Measurements from ENCODE around the gene LRRC55. TPM values are rescaled to one million over a fixed set of nuclear protein-coding genes. Genes with fewer than 3 reads are reported as not detected.
"Not testable (repeated sequence)": the region's sequence is repeated elsewhere in the genome, so short reads cannot be mapped to it uniquely, and the experiment has no call there.

The LRRC55 gene
- polyA plus RNA-seq, 3 donors, result 5.6 to 6.4 (median 6.4) TPM

- no peak for DNase-seq (ENCODE audit: low read depth in 3 of 3, low spot score in 2 of 3)
Measured at GRCh38 chr11:57160665-57161064, 21.1 kb upstream of the LRRC55 start.

- no peak for DNase-seq (ENCODE audit: low read depth in 3 of 3, low spot score in 2 of 3)
Measured at GRCh38 chr11:57161351-57161750, 20.4 kb upstream of the LRRC55 start.

- no peak for DNase-seq (ENCODE audit: low read depth in 3 of 3, low spot score in 2 of 3)
Measured at GRCh38 chr11:57162179-57162898, 19.4 kb upstream of the LRRC55 start.

- no peak for DNase-seq (ENCODE audit: low read depth in 3 of 3, low spot score in 2 of 3)
Measured at GRCh38 chr11:57163160-57163868, 18.4 kb upstream of the LRRC55 start.

- no peak for DNase-seq (ENCODE audit: low read depth in 3 of 3, low spot score in 2 of 3)
Measured at GRCh38 chr11:57164317-57164716, 17.4 kb upstream of the LRRC55 start.

GRCh38 chr11:57167125-57167846, 14.5 kb upstream of the LRRC55 start:
- no peak for DNase-seq (ENCODE audit: low read depth in 3 of 3, low spot score in 2 of 3)

GRCh38 chr11:57169732-57170313, 11.9 kb upstream of the LRRC55 start:
- DNase-seq (ENCODE audit: low read depth in 3 of 3, low spot score in 2 of 3), result not testable (repeated sequence)

- DNase-seq (ENCODE audit: low read depth in 3 of 3, low spot score in 2 of 3), result no peak
Measured at GRCh38 chr11:57172031-57172430, 9.7 kb upstream of the LRRC55 start.

GRCh38 chr11:57174656-57175055, 7.1 kb upstream of the LRRC55 start:
- DNase-seq (ENCODE audit: low read depth in 3 of 3, low spot score in 2 of 3), result no peak

GRCh38 chr11:57175478-57175877, 6.3 kb upstream of the LRRC55 start:
- no peak for DNase-seq (ENCODE audit: low read depth in 3 of 3, low spot score in 2 of 3)

- no peak for DNase-seq (ENCODE audit: low read depth in 3 of 3, low spot score in 2 of 3)
Measured at GRCh38 chr11:57178334-57178733, 3.4 kb upstream of the LRRC55 start.

- DNase-seq (ENCODE audit: low read depth in 3 of 3, low spot score in 2 of 3), result no peak
Measured at GRCh38 chr11:57179681-57180080, 2.1 kb upstream of the LRRC55 start.

- no peak for DNase-seq (ENCODE audit: low read depth in 3 of 3, low spot score in 2 of 3)
Measured at GRCh38 chr11:57180081-57180561, 1.6 kb upstream of the LRRC55 start.

GRCh38 chr11:57180964-57181363, 789 bp upstream of the LRRC55 start:
- DNase-seq (ENCODE audit: low read depth in 3 of 3, low spot score in 2 of 3), result no peak

- no peak for DNase-seq (ENCODE audit: low read depth in 3 of 3, low spot score in 2 of 3)
Measured at GRCh38 chr11:57182896-57183295, 1.1 kb downstream of the LRRC55 start.

GRCh38 chr11:57190548-57190947, 8.8 kb downstream of the LRRC55 start:
- no peak for DNase-seq (ENCODE audit: low read depth in 3 of 3, low spot score in 2 of 3)

GRCh38 chr11:57191311-57192219, 9.8 kb downstream of the LRRC55 start:
- no peak for DNase-seq (ENCODE audit: low read depth in 3 of 3, low spot score in 2 of 3)

- no peak for DNase-seq (ENCODE audit: low read depth in 3 of 3, low spot score in 2 of 3)
Measured at GRCh38 chr11:57192316-57192715, 10.6 kb downstream of the LRRC55 start.

- no peak for DNase-seq (ENCODE audit: low read depth in 3 of 3, low spot score in 2 of 3)
Measured at GRCh38 chr11:57196596-57196995, 14.8 kb downstream of the LRRC55 start.

GRCh38 chr11:57197762-57198161, 16.0 kb downstream of the LRRC55 start:
- no peak for DNase-seq (ENCODE audit: low read depth in 3 of 3, low spot score in 2 of 3)

Measured in right renal cortex interstitium (tissue), 3 donors.